ENCODE measurements around the gene USP40. TPM values are rescaled to one million over a fixed set of nuclear protein-coding genes. Genes with fewer than 3 reads are reported as not detected.
"Not testable (repeated sequence)": the region's sequence is repeated elsewhere in the genome, so short reads cannot be mapped to it uniquely, and the experiment has no call there.

USP40 gene
- total and polyA plus RNA-seq, 10 of the 15 experiments (the other 5 are each of a cell fraction or from before 2014, with no cell fraction given) = 3.4 to 20.8 (median 15.2) TPM

DNA sequence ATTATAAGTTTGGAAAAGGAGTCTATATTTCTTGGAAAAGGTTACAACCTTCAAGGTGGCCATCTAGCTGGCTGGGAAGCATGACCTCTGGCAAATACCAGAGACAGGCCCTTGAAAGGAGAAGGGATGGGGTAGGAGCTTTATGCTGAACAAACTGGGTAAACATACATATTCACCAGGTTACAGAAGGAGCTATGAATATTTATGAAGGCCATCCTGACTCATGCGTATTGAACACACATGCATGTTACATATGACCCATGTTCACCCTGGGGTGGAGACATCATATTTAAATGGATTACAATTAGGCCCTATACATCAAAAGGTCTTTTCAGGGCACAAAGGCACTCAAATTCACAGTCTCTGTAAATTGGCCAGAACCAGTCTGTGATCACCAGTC, 26.1 kb upstream of the USP40 start:
- H3K9ac ChIP-seq (ENCODE audit: control insufficient read depth, insufficient read depth, low read length); H3K27me3 ChIP-seq (replicated peaks in 1 of 2; ENCODE audit: control insufficient read depth in 2 of 2, insufficient read depth in 2 of 2, low read length in 1 of 2); H3K79me2 ChIP-seq (ENCODE audit: control insufficient read depth, insufficient read depth, low read length); CTCF ChIA-PET; SMC1A ChIA-PET (ENCODE audit: uncharacterized antibody, unreplicated experiment); H4K20me1 ChIP-seq (ENCODE audit: control insufficient read depth, insufficient read depth); intact Hi-C loops (cut with micrococcal nuclease; ENCODE audit: unreplicated experiment); H3K9me3 ChIP-seq (replicated peaks; ENCODE audit: control insufficient read depth, insufficient read depth, low read length); H2AFZ ChIP-seq (ENCODE audit: control insufficient read depth, low read depth, low read length); H3K27ac ChIP-seq (ENCODE audit: control insufficient read depth, insufficient read depth); RAD21 ChIA-PET (ENCODE audit: unreplicated experiment); BruUV-seq (replicated peaks); DNase-seq (ENCODE audit: low read depth, low spot score); in situ Hi-C loops (cut with MboI); H3K36me3 ChIP-seq (ENCODE audit: control insufficient read depth in 2 of 2, insufficient read depth in 2 of 2, low read length in 1 of 2); POLR2A ChIA-PET: not testable (repeated sequence)
- peak; percentile 29 for ATAC-seq
- H3K4me3 ChIP-seq = peak overlapping the region; percentile 25; the same call in 1 of the 2 replicates
- peak overlapping the region; percentile 38; the same call in 1 of the 2 replicates for H3K4me2 ChIP-seq (ENCODE audit: control insufficient read depth, insufficient read depth)
- FAIRE-seq = peak; percentile 44
- H3K4me1 ChIP-seq (ENCODE audit: control insufficient read depth, insufficient read depth, low read length) = peaks cover 15% of the 10 kb centered on the region
- 7% methylated on average over 1 of the region's 1 CpG for WGBS (ENCODE audit: insufficient coverage, insufficient replicate concordance, low lambda C conversion rate, missing lambda C conversion rate)

- H4K20me1 ChIP-seq (ENCODE audit: control insufficient read depth, insufficient read depth) = no peaks in the 10 kb centered on the region
- no peak overlapping the region for H3K27ac ChIP-seq (ENCODE audit: control insufficient read depth, insufficient read depth)
- H3K9me3 ChIP-seq (replicated peaks; ENCODE audit: control insufficient read depth, insufficient read depth, low read length) = peaks cover 4% of the 10 kb centered on the region
- H3K79me2 ChIP-seq (ENCODE audit: control insufficient read depth, insufficient read depth, low read length) = no peaks in the 10 kb centered on the region
- no peak overlapping the region for H2AFZ ChIP-seq (ENCODE audit: control insufficient read depth, low read depth, low read length)
- H3K27me3 ChIP-seq (replicated peaks in 1 of 2; ENCODE audit: control insufficient read depth in 2 of 2, insufficient read depth in 2 of 2, low read length in 1 of 2) = no peaks in the 10 kb centered on the region
- no TSS peak for BruUV-seq (replicated peaks)
- FAIRE-seq (no peak), ATAC-seq (no peak), DNase-seq (ENCODE audit: low read depth, low spot score) (no peak)
- H3K4me3 ChIP-seq = no peak overlapping the region
- ChIA-PET RAD21 (ENCODE audit: unreplicated experiment) (no interaction called here), SMC1A (ENCODE audit: uncharacterized antibody, unreplicated experiment) (interaction anchor here (0.6 kb wide), 1 partner anchor 914 kb away, joined by 3 read pairs; no protein-coding TSS in a partner anchor), POLR2A (no interaction called here), CTCF (no interaction called here)
- intact Hi-C loops (cut with micrococcal nuclease; ENCODE audit: unreplicated experiment) (no loop called here), in situ Hi-C loops (cut with MboI) (no loop called here)
- no peaks in the 10 kb centered on the region for H3K36me3 ChIP-seq (ENCODE audit: control insufficient read depth in 2 of 2, insufficient read depth in 2 of 2, low read length in 1 of 2)
- no peak overlapping the region for H3K9ac ChIP-seq (ENCODE audit: control insufficient read depth, insufficient read depth, low read length)
- peaks cover 16% of the 10 kb centered on the region for H3K4me1 ChIP-seq (ENCODE audit: control insufficient read depth, insufficient read depth, low read length)
- 86% methylated on average over 2 of the region's 2 CpGs for WGBS (ENCODE audit: insufficient coverage, insufficient replicate concordance, low lambda C conversion rate, missing lambda C conversion rate)
- H3K4me2 ChIP-seq (ENCODE audit: control insufficient read depth, insufficient read depth) = no peak overlapping the region
- TF ChIP-seq, protein P1, sequence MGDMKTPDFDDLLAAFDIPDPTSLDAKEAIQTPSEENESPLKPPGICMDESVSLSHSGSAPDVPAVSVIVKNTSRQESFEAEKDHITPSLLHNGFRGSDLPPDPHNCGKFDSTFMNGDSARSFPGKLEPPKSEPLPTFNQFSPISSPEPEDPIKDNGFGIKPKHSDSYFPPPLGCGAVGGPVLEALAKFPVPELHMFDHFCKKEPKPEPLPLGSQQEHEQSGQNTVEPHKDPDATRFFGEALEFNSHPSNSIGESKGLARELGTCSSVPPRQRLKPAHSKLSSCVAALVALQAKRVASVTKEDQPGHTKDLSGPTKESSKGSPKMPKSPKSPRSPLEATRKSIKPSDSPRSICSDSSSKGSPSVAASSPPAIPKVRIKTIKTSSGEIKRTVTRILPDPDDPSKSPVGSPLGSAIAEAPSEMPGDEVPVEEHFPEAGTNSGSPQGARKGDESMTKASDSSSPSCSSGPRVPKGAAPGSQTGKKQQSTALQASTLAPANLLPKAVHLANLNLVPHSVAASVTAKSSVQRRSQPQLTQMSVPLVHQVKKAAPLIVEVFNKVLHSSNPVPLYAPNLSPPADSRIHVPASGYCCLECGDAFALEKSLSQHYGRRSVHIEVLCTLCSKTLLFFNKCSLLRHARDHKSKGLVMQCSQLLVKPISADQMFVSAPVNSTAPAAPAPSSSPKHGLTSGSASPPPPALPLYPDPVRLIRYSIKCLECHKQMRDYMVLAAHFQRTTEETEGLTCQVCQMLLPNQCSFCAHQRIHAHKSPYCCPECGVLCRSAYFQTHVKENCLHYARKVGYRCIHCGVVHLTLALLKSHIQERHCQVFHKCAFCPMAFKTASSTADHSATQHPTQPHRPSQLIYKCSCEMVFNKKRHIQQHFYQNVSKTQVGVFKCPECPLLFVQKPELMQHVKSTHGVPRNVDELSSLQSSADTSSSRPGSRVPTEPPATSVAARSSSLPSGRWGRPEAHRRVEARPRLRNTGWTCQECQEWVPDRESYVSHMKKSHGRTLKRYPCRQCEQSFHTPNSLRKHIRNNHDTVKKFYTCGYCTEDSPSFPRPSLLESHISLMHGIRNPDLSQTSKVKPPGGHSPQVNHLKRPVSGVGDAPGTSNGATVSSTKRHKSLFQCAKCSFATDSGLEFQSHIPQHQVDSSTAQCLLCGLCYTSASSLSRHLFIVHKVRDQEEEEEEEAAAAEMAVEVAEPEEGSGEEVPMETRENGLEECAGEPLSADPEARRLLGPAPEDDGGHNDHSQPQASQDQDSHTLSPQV (IDR thresholded peaks at IDR 0.05) = no peak
- TF ChIP-seq KAT2A (conservative IDR thresholded peaks at IDR 0.05; ENCODE audit: control insufficient read depth, low read depth, low read length) = no peak
- no peak for TF ChIP-seq MAX (IDR thresholded peaks at IDR 0.05; ENCODE audit: low read depth, low read length)
- no peak for TF ChIP-seq EED (IDR thresholded peaks at IDR 0.05; ENCODE audit: low read depth)
- TF ChIP-seq CHD1 (IDR thresholded peaks at IDR 0.05; ENCODE audit: low read depth, low read length) = no peak
- no peak for TF ChIP-seq GATAD2B (conservative IDR thresholded peaks at IDR 0.05; ENCODE audit: low read depth)
- no peak for TF ChIP-seq CTCF (IDR thresholded peaks at IDR 0.05 in 2 of 3, conservative IDR thresholded peaks at IDR 0.05 in 1 of 3; ENCODE audit: control insufficient read depth in 2 of 3, extremely low read depth in 1 of 3, insufficient read depth in 1 of 3, low read depth in 3 of 3, low read length in 3 of 3)
- no peak for TF ChIP-seq NFIC (IDR thresholded peaks at IDR 0.05; ENCODE audit: low read depth, low read length)
- no peak for TF ChIP-seq CBX5 (IDR thresholded peaks at IDR 0.05; ENCODE audit: low read depth)
- no peak for TF ChIP-seq RFX5 (IDR thresholded peaks at IDR 0.05; ENCODE audit: low read depth, low read length)
Measured at GRCh38 chr2:233588400-233588799, 21.8 kb upstream of the USP40 start.

Data from GM12878 (cell line).